Neuronal stem cell (in vitro differentiated cells): ENCODE results near the gene STUB1.
A peak's percentile ranks its signal among the peaks of the same experiment; 100 is the strongest.

Source experiments
- DNase-seq: peaks from one replicate; pipeline ENCODE4 v3.0.0-alpha.2; 2013; ENCODE audit warnings: low spot score
- H2AFZ ChIP-seq: one replicate; pipeline ENCODE4 v1.6.1; 2013; ENCODE audit warnings: mild to moderate bottlenecking, low read length, inconsistent platforms
- H2AK5ac ChIP-seq: 2 replicates; pipeline ENCODE4 v1.6.1; 2013; ENCODE audit warnings: low read depth, mild to moderate bottlenecking, inconsistent platforms, low read length, moderate library complexity, mixed read lengths
- H2BK120ac ChIP-seq: 2 replicates; pipeline ENCODE4 v1.6.1; 2013; ENCODE audit warnings: low read depth, mild to moderate bottlenecking, inconsistent platforms, low read length, moderate library complexity, mixed read lengths
- H2BK12ac ChIP-seq: one replicate; pipeline ENCODE4 v1.6.1; 2013; ENCODE audit warnings: low read length, inconsistent platforms
- H2BK15ac ChIP-seq: 2 replicates; pipeline ENCODE4 v1.6.1; 2013; ENCODE audit warnings: mild to moderate bottlenecking, low read length, inconsistent platforms, mixed read lengths
- H2BK5ac ChIP-seq: one replicate; pipeline ENCODE4 v1.6.1; 2013; ENCODE audit warnings: inconsistent platforms, mild to moderate bottlenecking, low read length, moderate library complexity
- H3K14ac ChIP-seq: one replicate; pipeline ENCODE4 v1.6.1; 2013; ENCODE audit warnings: low read length, inconsistent platforms
- H3K18ac ChIP-seq: 2 replicates; pipeline ENCODE4 v1.6.1; 2013; ENCODE audit warnings: low read length, inconsistent platforms
- H3K23ac ChIP-seq: 2 replicates; pipeline ENCODE4 v1.6.1; 2013; ENCODE audit warnings: low read depth, mild to moderate bottlenecking, mixed read lengths, low read length, inconsistent platforms; ENCODE audit not compliant: poor library complexity
- H3K27ac ChIP-seq: replicated peaks from 3 replicates; pipeline ENCODE4 v1.5.1; 2013; ENCODE audit warnings: low read length, inconsistent platforms
- H3K27me3 ChIP-seq, 3 experiments: 2 replicates each; pipeline ENCODE4 v1.6.1; 2013; ENCODE audit warnings: low read length in 3 of 3, mild to moderate bottlenecking in 2 of 3, inconsistent platforms in 1 of 3, low read depth in 1 of 3, mixed read lengths in 1 of 3, moderate library complexity in 1 of 3; ENCODE audit not compliant: control insufficient read depth in 3 of 3, insufficient read depth in 3 of 3
- H3K36me3 ChIP-seq, 2 donors: replicated peaks in 1 of 2; 2 replicates each; pipeline ENCODE4 v1.6.1; 2013; ENCODE audit warnings: low read length in 2 of 2; ENCODE audit not compliant: control insufficient read depth in 2 of 2, insufficient read depth in 2 of 2
- H3K4ac ChIP-seq: 2 replicates; pipeline ENCODE4 v1.6.1; 2013; ENCODE audit warnings: inconsistent platforms, mild to moderate bottlenecking, low read length, moderate library complexity
- H3K4me1 ChIP-seq, 2 donors: 1 replicate in 1 of 2; 2 replicates in 1 of 2; pipeline ENCODE4 v1.6.1; 2013; ENCODE audit warnings: low read length in 2 of 2, low read depth in 1 of 2; ENCODE audit not compliant: control insufficient read depth in 2 of 2, insufficient read depth in 1 of 2
- H3K4me2 ChIP-seq: one replicate; pipeline ENCODE4 v1.6.1; 2013; ENCODE audit warnings: mild to moderate bottlenecking, low read length, inconsistent platforms; ENCODE audit not compliant: insufficient read depth, poor library complexity, severe bottlenecking
- H3K4me3 ChIP-seq, 2 donors: 2 replicates each; pipeline ENCODE4 v1.5.1; 2013; ENCODE audit warnings: low read length in 2 of 2, mild to moderate bottlenecking in 2 of 2, inconsistent platforms in 1 of 2, moderate library complexity in 1 of 2
- H3K79me1 ChIP-seq: one replicate; pipeline ENCODE4 v1.6.1; 2013; ENCODE audit warnings: low read depth, mild to moderate bottlenecking, inconsistent platforms, low read length, moderate library complexity
- H3K9ac ChIP-seq: one replicate; pipeline ENCODE4 v1.6.1; 2013; ENCODE audit warnings: mild to moderate bottlenecking, low read depth, low read length, inconsistent platforms; ENCODE audit not compliant: poor library complexity
- H3K9me3 ChIP-seq, 2 donors: replicated peaks in 1 of 2; 2 replicates each; pipeline versions ENCODE3 to v1.6.1; 2013; ENCODE audit warnings: low read length in 2 of 2, mild to moderate bottlenecking in 2 of 2, inconsistent platforms in 1 of 2, low read depth in 1 of 2, mixed read lengths in 1 of 2, moderate library complexity in 1 of 2; ENCODE audit not compliant: control insufficient read depth in 2 of 2, insufficient read depth in 1 of 2
- H4K8ac ChIP-seq: one replicate; pipeline ENCODE4 v1.6.1; 2013; ENCODE audit warnings: low read depth, mild to moderate bottlenecking, inconsistent platforms, low read length, moderate library complexity
- H4K91ac ChIP-seq: one replicate; pipeline ENCODE4 v1.6.1; 2013; ENCODE audit warnings: low read length, low read depth, mild to moderate bottlenecking, inconsistent platforms; ENCODE audit not compliant: poor library complexity
- WGBS, 2 donors: extraction: QIAGEN DNeasy Blood & Tissue Kit; methylation state at CpG; one replicate each; pipeline ENCODE4 v1.1.7; 2013; ENCODE audit warnings: missing lambda C conversion rate in 2 of 2, mixed read lengths in 1 of 2; ENCODE audit not compliant: insufficient read length in 2 of 2, insufficient replicate concordance in 1 of 2; ENCODE audit errors: extremely low coverage in 2 of 2; 5-methylcytosine and 5-hydroxymethylcytosine counted together

STUB1 gene

GRCh38 chr16:637081-638018 lies 42.9 kb upstream of the STUB1 start:
- H3K79me1 ChIP-seq, result peaks cover 17% of the 10 kb centered on the region
- H3K4me3 ChIP-seq, result peak overlapping the region; percentile 99 to 100
- H3K23ac ChIP-seq, result peak overlapping the region; percentile 98
- peak overlapping the region; percentile 96 for H3K9ac ChIP-seq
- no peak overlapping the region for H3K4ac ChIP-seq
- peaks cover 12 to 25% of the 10 kb centered on the region in 2 donors for H3K36me3 ChIP-seq
- peak overlapping the region; percentile 79 for H2AK5ac ChIP-seq
- H2BK5ac ChIP-seq, result peak overlapping the region; percentile 95
- no peak overlapping the region for H2BK120ac ChIP-seq
- H3K14ac ChIP-seq, result peak overlapping the region; percentile 14
- H4K91ac ChIP-seq, result peak overlapping the region; percentile 40
- H3K4me2 ChIP-seq, result peak overlapping the region; percentile 88
- no peak overlapping the region for H4K8ac ChIP-seq
- H3K18ac ChIP-seq, result peak overlapping the region; percentile 100
- peak overlapping the region; percentile 92 for H2BK15ac ChIP-seq
- WGBS, 2 donors, result no CpG with 5 or more reads among the region's 53 CpGs
- H3K4me1 ChIP-seq, result peaks cover 15 to 27% of the 10 kb centered on the region in 2 donors
- peak overlapping the region; percentile 100 for H2AFZ ChIP-seq
- H3K27ac ChIP-seq, result peak overlapping the region; percentile 39
- H3K9me3 ChIP-seq, result no peaks in the 10 kb centered on the region
- peaks cover 0 to 7% (median 5%) of the 10 kb centered on the region in 3 experiments for H3K27me3 ChIP-seq
- peak overlapping the region; percentile 97 for H2BK12ac ChIP-seq
- DNase-seq, result no peak

GRCh38 chr16:638034-638543 lies 42.1 kb upstream of the STUB1 start:
- peak overlapping the region; percentile 40 for H4K91ac ChIP-seq
- peak overlapping the region; percentile 79 for H2AK5ac ChIP-seq
- no peak overlapping the region for H4K8ac ChIP-seq
- H2BK5ac ChIP-seq, result no peak overlapping the region
- peak overlapping the region; percentile 17 for H2BK15ac ChIP-seq
- H3K36me3 ChIP-seq, result peaks cover 10 to 22% of the 10 kb centered on the region in 2 donors
- H3K4me1 ChIP-seq, result peaks cover 18 to 27% of the 10 kb centered on the region in 2 donors
- no peak overlapping the region for H3K4ac ChIP-seq
- peak overlapping the region; percentile 86 for H2AFZ ChIP-seq
- H3K4me3 ChIP-seq, result no peak overlapping the region
- H3K27me3 ChIP-seq, result peaks cover 0 to 14% (median 11%) of the 10 kb centered on the region in 3 experiments
- WGBS, 2 donors, result no CpG with 5 or more reads among the region's 15 CpGs
- peaks cover 15% of the 10 kb centered on the region for H3K79me1 ChIP-seq
- H3K27ac ChIP-seq, result no peak overlapping the region
- peak overlapping the region; percentile 96 for H3K18ac ChIP-seq
- no peak overlapping the region for H3K4me2 ChIP-seq
- peak overlapping the region; percentile 38 for H3K9ac ChIP-seq
- H3K23ac ChIP-seq, result peak overlapping the region; percentile 2
- no peaks in the 10 kb centered on the region for H3K9me3 ChIP-seq
- H2BK12ac ChIP-seq, result peak overlapping the region; percentile 97
- H2BK120ac ChIP-seq, result no peak overlapping the region
- no peak for DNase-seq
- H3K14ac ChIP-seq, result peak overlapping the region; percentile 14

GRCh38 chr16:638836-639235 lies 41.4 kb upstream of the STUB1 start:
- H2AK5ac ChIP-seq, result peak overlapping the region; percentile 79
- peaks cover 5 to 15% of the 10 kb centered on the region in 2 donors for H3K36me3 ChIP-seq
- peak overlapping the region; percentile 17 for H2BK15ac ChIP-seq

GRCh38 chr16:640614-641013 lies 39.6 kb upstream of the STUB1 start:
- Histone ChIP-seq H3K4me2 (no peak overlapping the region), H2BK120ac (no peak overlapping the region), H3K27ac (no peak overlapping the region), H4K91ac (no peak overlapping the region), H3K36me3 (no peaks in the 10 kb centered on the region), H3K79me1 (peaks cover 5% of the 10 kb centered on the region), H3K23ac (no peak overlapping the region), H3K18ac (peak overlapping the region; percentile 94), H2BK12ac (no peak overlapping the region), H2BK15ac (peak overlapping the region; percentile 21), H3K27me3 (peaks cover 0 to 20% (median 11%) of the 10 kb centered on the region in 3 experiments), H2AK5ac (peak overlapping the region; percentile 94), H3K9me3 (no peaks in the 10 kb centered on the region), H3K4me3 (peak overlapping the region in 1 of 2 donors; percentile 53), H4K8ac (no peak overlapping the region), H2AFZ (no peak overlapping the region), H3K4me1 (peaks cover 15 to 23% of the 10 kb centered on the region in 2 donors), H3K9ac (no peak overlapping the region), H2BK5ac (no peak overlapping the region), H3K14ac (no peak overlapping the region), H3K4ac (no peak overlapping the region)
- no peak for DNase-seq
- no CpG with 5 or more reads among the region's 5 CpGs for WGBS, 2 donors

More at GRCh38 chr16:638836-639235, 41.4 kb upstream of the STUB1 start:
- WGBS, 2 donors, result no CpG with 5 or more reads among the region's 9 CpGs
- no peak overlapping the region for H3K4me3 ChIP-seq
- H3K4me1 ChIP-seq, result peaks cover 18 to 27% of the 10 kb centered on the region in 2 donors
- H2BK120ac ChIP-seq, result peak overlapping the region; percentile 82
- H2BK12ac ChIP-seq, result no peak overlapping the region
- no peaks in the 10 kb centered on the region for H3K9me3 ChIP-seq
- H4K91ac ChIP-seq, result no peak overlapping the region
- H4K8ac ChIP-seq, result no peak overlapping the region
- peaks cover 0 to 20% (median 11%) of the 10 kb centered on the region in 3 experiments for H3K27me3 ChIP-seq
- no peak overlapping the region for H3K4me2 ChIP-seq
- H3K18ac ChIP-seq, result peak overlapping the region; percentile 42
- no peak overlapping the region for H3K9ac ChIP-seq
- H2AFZ ChIP-seq, result no peak overlapping the region
- no peak overlapping the region for H2BK5ac ChIP-seq
- H3K23ac ChIP-seq, result peak overlapping the region; percentile 18
- peaks cover 13% of the 10 kb centered on the region for H3K79me1 ChIP-seq
- H3K14ac ChIP-seq, result no peak overlapping the region
- no peak overlapping the region for H3K4ac ChIP-seq
- H3K27ac ChIP-seq, result no peak overlapping the region
- DNase-seq, result no peak
